ENCODE measurements around the gene LZTR1. TPM values are rescaled to one million over a fixed set of nuclear protein-coding genes. Genes with fewer than 3 reads are reported as not detected.

Gene LZTR1
- total and polyA plus RNA-seq, 2 experiments from 2014 or later = 9.2 to 39.9 TPM

DNA sequence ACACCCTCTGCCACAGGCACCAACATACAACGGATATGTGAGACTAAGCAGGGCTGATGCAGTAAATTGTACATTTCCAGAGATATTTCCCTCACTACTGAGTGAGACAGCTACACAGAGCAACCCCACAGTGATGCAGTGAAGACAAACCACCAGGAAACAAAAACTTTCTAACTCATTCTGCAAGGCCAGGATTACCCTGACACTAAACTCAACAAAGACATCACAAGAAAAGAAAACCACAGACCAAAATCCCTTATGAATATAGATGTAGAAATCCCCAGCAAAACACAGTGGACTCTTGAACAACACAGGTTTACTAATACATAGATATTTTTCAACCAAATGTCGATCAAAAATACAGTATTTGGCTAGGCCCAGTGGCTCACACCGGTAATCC lies 51.8 kb downstream of the LZTR1 start:
- H3K4me3 ChIP-seq = no peak overlapping the region
- H3K36me3 ChIP-seq (ENCODE audit: insufficient read depth) = no peaks in the 10 kb centered on the region
- peaks cover 3% of the 10 kb centered on the region; the same call in 1 of the 2 replicates for H3K4me1 ChIP-seq (ENCODE audit: insufficient read depth)
- H3K4me3 Mint-ChIP-seq = no peak overlapping the region
- DNase-seq (ENCODE audit: low spot score) (no peak), ATAC-seq (no peak)
- no peak overlapping the region for H2AFZ ChIP-seq
- H3K4me1 Mint-ChIP-seq = peaks cover 8% of the 10 kb centered on the region
- peaks cover 34% of the 10 kb centered on the region for H3K27me3 Mint-ChIP-seq (ENCODE audit: insufficient read depth, low read depth, poor library complexity)
- H4K20me1 ChIP-seq (replicated peaks; ENCODE audit: insufficient read depth) = no peaks in the 10 kb centered on the region
- no peaks in the 10 kb centered on the region for H3K9me2 ChIP-seq (ENCODE audit: insufficient read depth)
- H3K27me3 ChIP-seq (ENCODE audit: insufficient read depth) = peaks cover 26% of the 10 kb centered on the region
- no peak overlapping the region for H3K27ac ChIP-seq (ENCODE audit: low read depth)
- no peaks in the 10 kb centered on the region for H3F3A ChIP-seq (replicated peaks; ENCODE audit: low read depth)
- no peak overlapping the region for H3K4me2 ChIP-seq
- no peak overlapping the region for H3K27ac Mint-ChIP-seq
- no peaks in the 10 kb centered on the region for H3K36me3 Mint-ChIP-seq (ENCODE audit: low read depth)
- H3K79me2 ChIP-seq (replicated peaks; ENCODE audit: insufficient read depth) = no peaks in the 10 kb centered on the region
- TF ChIP-seq ETS1 (IDR thresholded peaks at IDR 0.05) (no peak), EZH2 (IDR thresholded peaks at IDR 0.05; ENCODE audit: low read depth, unreplicated experiment) (no peak), JUNB (IDR thresholded peaks at IDR 0.05; ENCODE audit: unreplicated experiment) (no peak), NANOG (IDR thresholded peaks at IDR 0.05; ENCODE audit: borderline replicate concordance) (no peak), EZH2phosphoT487 (IDR thresholded peaks at IDR 0.05; ENCODE audit: unreplicated experiment) (no peak), CREB1 (CRISPR knock-in tag; IDR thresholded peaks at IDR 0.05; ENCODE audit: low read depth) (no peak), ZNF114 (CRISPR knock-in tag; IDR thresholded peaks at IDR 0.05) (no peak), REST (IDR thresholded peaks at IDR 0.05; ENCODE audit: unreplicated experiment) (no peak), POLR2AphosphoS5 (IDR thresholded peaks at IDR 0.05; ENCODE audit: low read depth) (no peak), ZNF331 (CRISPR knock-in tag; IDR thresholded peaks at IDR 0.05; ENCODE audit: low read depth) (no peak), STAT1 (IDR thresholded peaks at IDR 0.05; ENCODE audit: unreplicated experiment) (no peak), ZNF462 (CRISPR knock-in tag; IDR thresholded peaks at IDR 0.05) (no peak)
- TF ChIP-seq, protein P1, sequence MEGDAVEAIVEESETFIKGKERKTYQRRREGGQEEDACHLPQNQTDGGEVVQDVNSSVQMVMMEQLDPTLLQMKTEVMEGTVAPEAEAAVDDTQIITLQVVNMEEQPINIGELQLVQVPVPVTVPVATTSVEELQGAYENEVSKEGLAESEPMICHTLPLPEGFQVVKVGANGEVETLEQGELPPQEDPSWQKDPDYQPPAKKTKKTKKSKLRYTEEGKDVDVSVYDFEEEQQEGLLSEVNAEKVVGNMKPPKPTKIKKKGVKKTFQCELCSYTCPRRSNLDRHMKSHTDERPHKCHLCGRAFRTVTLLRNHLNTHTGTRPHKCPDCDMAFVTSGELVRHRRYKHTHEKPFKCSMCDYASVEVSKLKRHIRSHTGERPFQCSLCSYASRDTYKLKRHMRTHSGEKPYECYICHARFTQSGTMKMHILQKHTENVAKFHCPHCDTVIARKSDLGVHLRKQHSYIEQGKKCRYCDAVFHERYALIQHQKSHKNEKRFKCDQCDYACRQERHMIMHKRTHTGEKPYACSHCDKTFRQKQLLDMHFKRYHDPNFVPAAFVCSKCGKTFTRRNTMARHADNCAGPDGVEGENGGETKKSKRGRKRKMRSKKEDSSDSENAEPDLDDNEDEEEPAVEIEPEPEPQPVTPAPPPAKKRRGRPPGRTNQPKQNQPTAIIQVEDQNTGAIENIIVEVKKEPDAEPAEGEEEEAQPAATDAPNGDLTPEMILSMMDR (conservative IDR thresholded peaks at IDR 0.05; ENCODE audit: low read depth in 2 of 2) = no peak
- H3K9me3 Mint-ChIP-seq = no peaks in the 10 kb centered on the region; the same call in 2 of the 3 replicates
